ENCODE data around the gene ARMC6.

ARMC6 gene

GRCh38 chr19:19054315-19054938 lies 21.0 kb downstream of the ARMC6 start:
- DNase-seq (ENCODE audit: low read depth in 2 of 2): no peak

DNA sequence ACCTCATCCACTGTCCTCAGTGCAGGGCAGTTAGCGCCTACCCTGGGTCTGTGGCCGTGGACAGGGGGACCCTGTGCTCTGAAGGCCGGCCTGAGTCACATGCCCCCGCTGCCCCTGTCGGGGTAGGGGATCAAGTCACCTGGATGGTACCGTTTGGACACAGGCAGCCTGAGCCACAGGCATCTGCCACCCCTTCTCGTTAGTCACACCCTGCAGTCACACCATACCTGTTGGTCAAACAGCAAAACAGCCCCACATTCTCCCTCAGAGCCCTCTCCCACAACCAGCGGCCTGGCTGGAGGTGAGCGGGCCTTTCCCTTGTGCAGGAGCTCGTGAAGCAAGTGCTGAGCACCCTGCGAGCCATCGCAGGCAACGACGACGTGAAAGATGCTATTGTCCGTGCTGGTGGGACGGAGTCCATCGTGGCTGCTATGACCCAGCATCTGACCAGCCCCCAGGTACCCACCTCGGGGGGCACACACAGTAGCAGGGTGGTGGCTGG lies 21.6 kb downstream of the ARMC6 start:
- DNase-seq (ENCODE audit: low read depth in 2 of 2): no peak

DNA sequence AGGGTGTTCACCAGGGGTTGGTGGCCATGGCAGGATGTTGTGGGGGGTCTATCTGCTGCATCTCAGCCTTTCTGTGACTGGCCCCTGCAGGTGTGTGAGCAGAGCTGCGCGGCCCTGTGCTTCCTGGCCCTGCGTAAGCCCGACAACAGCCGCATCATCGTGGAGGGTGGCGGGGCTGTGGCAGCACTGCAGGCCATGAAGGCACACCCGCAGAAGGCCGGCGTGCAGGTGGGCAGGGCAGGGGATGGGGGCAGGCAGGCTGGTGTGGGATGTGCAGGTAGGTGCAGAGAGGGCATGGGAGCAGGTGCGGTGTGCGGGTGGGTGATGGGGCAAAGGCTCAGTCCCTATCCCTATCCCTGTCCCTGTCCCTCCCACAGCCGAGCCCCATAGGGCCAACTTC lies 22.3 kb downstream of the ARMC6 start:
- no peak for DNase-seq (ENCODE audit: low read depth in 2 of 2)

DNA sequence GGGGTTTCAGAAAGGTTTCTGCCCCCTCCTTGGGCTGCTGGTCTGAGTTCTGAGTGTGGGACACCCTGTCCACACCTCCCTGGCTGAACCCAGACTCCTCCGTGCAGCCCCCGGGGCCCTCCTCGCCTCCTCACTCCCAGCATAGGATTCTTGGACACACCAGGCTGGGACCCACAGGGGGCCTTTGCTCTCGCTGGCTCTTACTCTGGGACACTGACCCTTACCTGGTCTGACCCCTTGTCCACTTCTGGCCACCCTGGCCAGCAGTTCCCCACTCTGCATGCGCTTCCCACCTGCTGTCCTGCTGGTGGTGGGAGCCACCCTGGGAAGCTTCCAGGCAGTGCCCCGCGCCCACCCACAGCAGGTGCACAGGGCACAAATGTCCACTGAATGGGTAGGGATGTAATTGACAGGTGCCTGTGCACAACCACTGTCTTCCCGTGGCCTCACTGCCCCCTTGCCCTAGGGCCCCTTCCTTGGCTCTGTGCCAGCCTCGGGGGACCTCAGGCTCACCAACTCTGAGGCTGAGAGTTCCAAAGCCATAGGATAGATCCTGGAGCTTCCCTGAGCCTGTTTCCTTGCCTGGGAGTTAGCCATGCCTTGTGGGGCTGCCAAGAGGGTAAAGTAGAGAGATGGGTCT lies 23.4 kb downstream of the ARMC6 start:
- no peak for DNase-seq (ENCODE audit: low read depth in 2 of 2)

- DNase-seq (ENCODE audit: low read depth in 2 of 2): no peak
Observed at GRCh38 chr19:19057317-19057716, 23.9 kb downstream of the ARMC6 start.

GRCh38 chr19:19057720-19058119 lies 24.3 kb downstream of the ARMC6 start:
- no peak for DNase-seq (ENCODE audit: low read depth in 2 of 2)

- DNase-seq (ENCODE audit: low read depth in 2 of 2): no peak
Observed at GRCh38 chr19:19059018-19059836, 25.8 kb downstream of the ARMC6 start.

- no peak for DNase-seq (ENCODE audit: low read depth in 2 of 2)
Observed at GRCh38 chr19:19059837-19060611, 26.6 kb downstream of the ARMC6 start.

GRCh38 chr19:19061506-19061905 lies 28.1 kb downstream of the ARMC6 start:
- DNase-seq (ENCODE audit: low read depth in 2 of 2): no peak

DNA sequence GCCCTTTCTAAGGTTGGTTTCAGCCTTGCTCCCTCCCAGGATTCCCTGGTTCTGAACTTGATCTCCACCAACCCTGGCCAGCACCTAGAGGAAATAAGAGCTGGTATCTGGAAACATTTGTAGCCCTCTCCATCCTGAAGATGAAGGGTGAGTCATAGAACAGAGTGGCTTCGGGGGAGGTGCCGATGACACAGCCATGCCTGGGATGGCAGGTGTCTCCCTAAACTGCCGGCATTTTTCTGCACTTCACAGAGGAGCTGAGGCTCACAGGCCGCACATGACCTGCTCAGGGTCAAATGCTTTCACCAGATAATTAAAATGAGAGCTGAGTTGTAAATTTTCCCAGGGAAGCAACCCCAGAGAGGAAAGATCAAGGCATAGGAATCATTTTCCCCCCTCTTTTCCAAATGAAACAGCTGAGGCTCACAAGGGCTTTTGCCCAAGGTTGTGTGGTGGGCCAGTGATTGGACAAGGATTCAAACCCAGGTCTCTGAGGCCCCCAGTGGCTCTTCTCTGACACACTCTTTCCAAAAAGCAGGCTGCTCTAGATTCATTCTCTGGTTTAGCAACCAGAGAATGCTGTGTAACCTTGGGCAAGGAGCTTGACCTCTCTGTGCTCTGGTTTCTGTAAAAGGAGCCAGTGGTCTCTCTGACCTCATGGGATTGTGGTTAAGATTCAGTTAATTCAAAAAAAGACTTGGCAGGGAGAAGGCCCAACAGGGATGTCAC lies 29.2 kb downstream of the ARMC6 start:
- peak; percentile 14 to 15 for DNase-seq (ENCODE audit: low read depth in 2 of 2)

- peak; percentile 98 for DNase-seq (ENCODE audit: low read depth in 2 of 2)
Observed at GRCh38 chr19:19063183-19064097, 30.0 kb downstream of the ARMC6 start, which contains the start of gene SLC25A42. TSS of gene SLC25A42 (plus strand) at chr19:19063994. CDS start at chr19:19096125, 32,131 bp downstream.

- no peak for DNase-seq (ENCODE audit: low read depth in 2 of 2)
Observed at GRCh38 chr19:19064098-19064722, 30.8 kb downstream of the ARMC6 start.

DNA sequence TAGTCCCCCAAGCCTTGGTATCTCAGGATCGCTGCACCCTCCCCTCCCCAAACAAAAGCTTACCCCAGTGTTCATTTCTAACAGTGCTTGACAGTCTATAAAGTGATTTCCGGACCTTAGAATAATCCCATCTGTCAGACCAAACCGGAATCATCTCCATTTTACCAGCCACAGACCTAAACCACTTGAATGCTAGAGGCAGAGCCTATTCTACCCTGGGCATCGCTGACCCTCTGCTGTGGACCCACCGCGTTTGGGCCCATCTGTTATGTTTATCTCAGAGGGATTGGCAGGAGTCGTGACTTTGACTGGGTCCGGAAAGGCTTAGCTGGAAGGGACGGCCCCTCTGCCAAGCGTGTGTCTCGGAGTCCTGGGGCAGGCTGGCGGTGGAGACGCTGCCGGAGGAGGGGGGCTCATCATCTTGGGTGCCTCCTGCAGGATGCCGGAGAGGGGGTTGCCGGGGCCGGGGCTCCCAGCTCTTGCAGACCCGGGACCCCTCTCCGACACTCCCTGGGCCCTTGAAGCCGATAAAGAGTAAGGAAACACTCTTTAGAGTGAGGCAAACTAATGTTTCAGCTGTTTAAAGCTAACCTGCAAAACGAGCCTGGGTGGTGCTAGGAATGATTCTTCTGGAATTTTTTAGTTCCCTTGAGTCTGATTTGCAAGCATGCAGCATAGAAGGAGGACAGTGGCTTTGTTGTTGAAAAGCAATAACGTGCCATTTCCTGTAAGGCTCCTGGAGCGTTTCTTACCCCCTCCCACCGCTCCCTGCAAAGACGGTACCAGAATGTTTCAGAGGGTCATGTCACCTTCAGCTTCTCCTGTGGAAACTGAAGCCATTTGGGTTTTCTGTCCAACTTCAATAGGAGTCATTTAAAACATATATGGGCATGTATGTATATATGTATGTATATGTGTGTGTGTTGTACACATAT lies 31.7 kb downstream of the ARMC6 start:
- DNase-seq (ENCODE audit: low read depth in 2 of 2): peak; percentile 15 to 28

- DNase-seq (ENCODE audit: low read depth in 2 of 2): no peak
Observed at GRCh38 chr19:19067276-19068072, 34.1 kb downstream of the ARMC6 start.

DNA sequence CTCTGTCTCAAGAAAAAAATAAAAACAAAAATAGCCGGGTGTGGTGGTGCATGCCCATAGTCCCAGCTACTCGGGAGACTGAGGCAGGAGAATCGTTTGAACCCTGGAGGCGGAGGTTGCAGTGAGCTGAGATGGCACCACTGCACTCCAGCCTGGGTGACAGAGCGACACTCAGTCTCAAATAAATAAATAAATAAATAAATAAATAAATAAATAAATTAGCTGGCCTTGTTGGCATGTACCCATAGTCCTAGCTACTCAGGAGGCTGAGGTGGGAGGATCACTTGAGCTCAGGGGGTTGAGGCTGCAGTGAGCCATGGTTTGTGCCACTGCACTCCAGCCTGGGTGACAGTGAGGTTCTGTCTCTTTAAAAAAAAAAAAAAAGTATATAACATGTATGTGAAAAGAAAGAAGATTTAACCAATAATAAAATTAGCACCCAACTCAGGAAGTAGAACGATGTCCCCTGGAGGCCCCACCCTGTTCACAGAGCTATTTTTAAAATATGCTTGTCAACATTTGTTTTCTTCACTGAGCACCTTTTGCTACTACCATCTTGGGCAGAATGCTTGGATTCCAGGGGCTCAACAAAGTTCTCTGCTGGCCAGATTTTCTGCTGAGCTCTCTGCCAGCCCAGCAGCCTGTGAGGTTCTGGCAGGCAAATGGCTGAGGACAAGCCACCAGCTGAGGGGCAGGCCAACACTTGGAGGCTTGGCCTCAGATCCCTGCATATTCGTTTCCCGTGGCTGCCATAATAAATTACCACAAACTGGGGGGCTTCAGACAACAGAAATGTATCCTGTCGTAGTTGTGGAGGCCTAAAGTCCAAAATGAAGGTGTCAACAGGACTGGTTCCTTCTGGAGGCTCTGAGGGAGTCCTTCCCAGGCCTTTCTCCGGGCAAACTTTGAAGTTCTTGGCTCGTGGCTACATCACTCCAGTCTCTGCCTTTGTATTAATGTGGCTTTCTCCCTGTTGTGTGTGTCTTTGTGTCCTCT lies 35.6 kb downstream of the ARMC6 start:
- no peak for DNase-seq (ENCODE audit: low read depth in 2 of 2)

- DNase-seq (ENCODE audit: low read depth in 2 of 2): no peak
Observed at GRCh38 chr19:19071897-19072296, 38.5 kb downstream of the ARMC6 start.

Measured in activated CD4-positive, alpha-beta T cell treated with anti-CD3 and anti-CD28 coated beads for 24 hours (primary cell).